ENCODE measurements around the gene MAP3K5.
"Not testable (repeated sequence)": the region's sequence is repeated elsewhere in the genome, so short reads cannot be mapped to it uniquely, and the experiment has no call there.

MAP3K5 gene

DNA sequence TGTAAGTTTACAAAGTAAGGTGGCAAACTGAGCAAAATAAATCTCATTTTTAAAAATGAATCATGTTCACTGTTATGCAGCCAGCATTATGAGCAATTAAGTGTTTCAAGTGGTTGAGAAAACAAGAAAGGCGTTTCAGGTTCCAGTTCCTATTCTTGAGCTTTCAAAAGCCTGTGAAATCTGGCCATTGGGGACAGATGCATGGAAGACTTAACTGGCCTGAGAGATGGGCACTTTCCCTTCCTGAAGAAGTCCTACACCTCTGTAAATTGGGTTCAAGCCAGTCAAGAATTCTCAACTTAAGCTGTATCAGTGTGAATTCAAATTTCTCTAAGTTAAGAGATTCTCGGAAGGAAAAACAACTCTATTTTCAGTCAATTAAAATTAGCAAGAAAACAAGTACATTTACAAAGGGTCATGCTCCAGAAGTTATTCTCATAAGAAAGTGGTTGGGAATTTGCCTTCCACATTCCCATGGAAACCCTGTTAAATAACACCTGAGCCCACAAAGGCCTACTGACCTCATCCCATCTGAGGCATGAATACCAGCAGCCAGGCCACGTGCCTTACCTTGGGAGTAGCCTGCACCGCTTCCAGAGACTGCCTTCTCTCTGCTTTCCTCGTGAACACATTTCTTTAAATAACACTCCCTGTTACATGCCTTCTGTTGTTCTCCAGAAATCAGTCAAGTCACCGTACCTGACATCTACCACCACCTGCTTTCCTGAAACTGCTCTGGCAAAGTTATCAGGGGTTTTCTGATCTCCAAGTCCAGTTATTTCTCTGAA, 19.4 kb downstream of the MAP3K5 start:
- no peak for DNase-seq

- DNase-seq = no peak
These were observed 21.0 kb downstream of the MAP3K5 start for GRCh38 chr6:136771306-136771705.

- no peak for DNase-seq
These were observed 22.5 kb downstream of the MAP3K5 start for GRCh38 chr6:136769759-136770158.

DNA sequence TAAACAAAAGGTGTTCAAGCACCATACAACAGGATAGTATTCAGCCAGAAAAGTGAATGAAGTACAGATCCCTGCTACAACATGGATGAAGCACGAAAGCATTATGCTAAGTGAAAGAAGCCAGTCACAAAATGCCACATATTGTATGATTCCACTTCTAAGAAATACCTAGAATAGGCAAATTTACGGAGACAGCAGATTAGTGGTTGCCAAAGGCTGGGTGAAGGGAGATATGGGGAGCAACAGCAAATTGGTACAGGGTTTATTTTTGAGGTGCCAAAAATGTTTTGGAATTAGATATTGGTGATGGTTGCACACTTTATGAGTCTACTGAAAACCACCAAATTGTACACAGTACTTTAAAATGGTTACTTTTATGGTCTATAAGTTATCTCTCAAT, 23.2 kb downstream of the MAP3K5 start:
- no peak for DNase-seq

DNA sequence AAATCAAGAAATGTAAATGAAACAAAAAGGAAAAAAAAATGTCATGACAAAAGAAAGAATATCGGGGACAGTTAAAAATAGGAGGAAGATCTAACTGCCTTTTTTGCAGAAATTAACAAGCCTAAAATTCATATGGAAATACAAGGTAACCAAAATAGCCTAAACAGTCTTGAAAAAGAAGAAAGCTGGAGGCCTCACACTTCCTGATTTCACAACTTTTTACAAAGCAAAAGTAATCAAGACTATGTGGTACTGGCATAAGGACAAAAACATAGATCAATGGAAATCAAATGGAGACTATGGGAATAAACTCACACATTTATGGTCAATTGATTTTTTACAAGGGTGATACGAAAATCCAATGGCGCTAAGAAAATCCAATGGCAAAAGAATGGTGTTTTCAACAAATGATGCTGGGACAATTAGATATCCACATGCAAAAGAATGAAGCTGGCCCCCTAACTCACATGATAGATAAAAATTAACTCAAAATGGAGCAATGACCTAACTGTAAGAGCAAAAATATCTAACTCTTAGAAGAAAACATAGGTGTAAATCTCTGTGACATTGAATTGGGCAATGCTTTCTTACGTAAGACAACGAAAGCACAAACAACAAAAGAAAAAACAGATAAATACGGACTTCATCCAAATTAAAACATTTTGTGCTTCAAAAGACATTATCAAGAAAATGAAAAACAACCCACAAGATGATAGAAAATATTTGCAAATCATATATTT, 24.5 kb downstream of the MAP3K5 start:
- DNase-seq = no peak

DNA sequence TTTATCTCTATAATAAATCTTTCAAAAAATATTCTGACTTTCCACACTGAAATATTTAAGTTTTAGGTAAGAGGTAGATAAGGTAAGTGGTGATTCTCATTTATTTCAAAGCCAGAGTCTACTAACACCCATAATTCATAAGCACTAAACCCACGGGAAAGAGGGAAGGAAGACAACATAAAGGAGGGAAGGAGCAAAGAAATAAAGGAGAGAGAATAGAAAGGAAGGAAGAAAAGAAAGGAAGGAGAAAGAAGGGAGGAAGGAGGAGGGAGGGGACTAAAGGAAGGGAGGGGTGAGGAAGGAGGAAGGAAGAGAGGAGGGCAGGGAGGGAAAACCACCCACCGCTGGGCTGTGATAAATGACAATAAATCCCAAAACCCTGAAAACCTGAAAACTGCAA, 25.2 kb downstream of the MAP3K5 start:
- DNase-seq = no peak

DNA sequence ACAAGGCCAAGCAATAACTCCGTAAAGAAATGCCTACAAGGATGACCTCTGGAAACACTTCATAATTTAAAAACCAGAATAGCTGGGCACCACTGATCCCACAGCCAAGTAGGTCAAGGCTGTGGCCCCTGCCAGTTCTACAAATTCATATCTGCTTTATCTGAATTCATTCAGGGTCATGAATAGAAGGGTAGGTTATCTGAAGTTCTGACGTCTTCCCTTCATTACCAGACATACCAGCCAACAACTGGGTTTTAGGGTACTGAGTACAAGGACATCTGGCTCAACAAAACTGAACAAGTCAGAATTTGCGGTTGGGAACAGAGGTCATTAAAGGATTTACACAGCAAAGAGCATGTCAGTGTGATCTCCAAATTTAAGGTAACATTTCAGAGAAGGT, 26.0 kb downstream of the MAP3K5 start:
- DNase-seq = no peak

- DNase-seq = no peak
These were observed 27.7 kb downstream of the MAP3K5 start for GRCh38 chr6:136764517-136764993.

GRCh38 chr6:136763716-136764516, 28.4 kb downstream of the MAP3K5 start:
- no peak for DNase-seq

- no peak for DNase-seq
These were observed 29.0 kb downstream of the MAP3K5 start for GRCh38 chr6:136763255-136763654.

DNA sequence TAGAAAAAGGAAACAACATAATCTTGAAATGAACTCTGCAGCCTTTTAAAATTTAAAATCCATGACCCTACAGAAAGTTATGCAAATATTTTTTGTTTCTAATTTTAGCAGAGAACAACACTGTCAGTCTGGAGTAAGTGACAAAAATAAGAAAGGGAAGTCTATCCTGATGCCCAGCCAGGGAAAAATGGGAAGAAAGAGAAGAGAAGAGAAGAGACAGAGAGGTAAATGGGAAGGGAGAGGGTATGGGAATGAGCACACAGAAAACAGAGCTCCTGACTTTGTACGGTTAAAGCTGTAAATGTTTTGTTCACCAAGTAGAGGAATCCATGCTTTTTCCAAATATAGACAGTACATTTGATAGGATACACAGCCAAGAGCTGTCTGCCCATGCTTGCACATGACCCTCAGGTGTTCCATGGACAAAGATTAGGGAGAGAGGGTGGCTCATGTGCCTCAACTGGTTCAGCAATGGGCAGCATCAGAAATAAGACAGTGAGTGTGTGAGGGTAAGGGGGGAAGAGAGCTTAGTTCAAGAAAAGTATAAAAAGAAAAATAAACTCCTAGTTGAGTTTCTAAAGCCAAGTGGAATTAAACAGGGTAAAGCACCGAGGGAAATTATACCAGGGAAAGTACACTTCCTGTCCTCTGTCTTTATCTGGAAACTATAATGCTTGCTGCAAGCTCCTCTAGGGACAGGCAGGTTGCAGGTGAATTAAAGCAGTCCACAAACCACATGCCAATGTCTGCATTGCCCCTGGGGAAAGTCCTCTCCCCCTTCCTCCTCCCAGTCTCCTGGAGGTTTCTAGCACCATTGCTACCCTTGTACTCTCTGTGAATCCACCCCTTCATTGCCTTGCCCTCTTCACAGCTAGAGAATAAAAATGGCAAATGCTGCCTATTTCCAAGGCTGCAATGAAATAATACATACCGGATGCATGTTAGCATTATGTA, 30.0 kb downstream of the MAP3K5 start:
- no peak for DNase-seq

GRCh38 chr6:136761227-136761922, 30.9 kb downstream of the MAP3K5 start:
- DNase-seq = no peak

DNA sequence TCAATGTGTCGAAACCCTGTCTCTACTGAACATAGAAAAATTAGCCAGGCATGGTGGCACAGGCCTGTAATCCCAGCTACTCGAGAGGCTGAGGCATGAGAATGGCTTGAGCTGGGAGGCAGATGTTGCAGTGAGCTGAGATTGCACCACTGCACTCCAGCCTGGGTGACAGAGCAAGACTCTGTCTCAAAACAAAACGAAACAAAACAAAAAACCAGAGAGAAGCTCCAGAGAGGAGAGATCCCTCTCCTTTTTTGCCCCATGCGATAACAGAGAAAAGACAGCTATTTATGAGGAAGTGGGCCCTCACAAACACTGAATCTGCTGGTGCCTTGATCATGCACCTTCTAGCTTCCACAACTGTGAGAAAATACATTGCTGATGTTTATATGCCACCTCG, 31.5 kb downstream of the MAP3K5 start:
- DNase-seq = not testable (repeated sequence)

- no peak for DNase-seq
These were observed 35.1 kb downstream of the MAP3K5 start for GRCh38 chr6:136757150-136757549.

- no peak for DNase-seq
These were observed 37.5 kb downstream of the MAP3K5 start for GRCh38 chr6:136754820-136755219.

GRCh38 chr6:136753624-136754023, 38.7 kb downstream of the MAP3K5 start:
- DNase-seq = peak; percentile 65

DNA sequence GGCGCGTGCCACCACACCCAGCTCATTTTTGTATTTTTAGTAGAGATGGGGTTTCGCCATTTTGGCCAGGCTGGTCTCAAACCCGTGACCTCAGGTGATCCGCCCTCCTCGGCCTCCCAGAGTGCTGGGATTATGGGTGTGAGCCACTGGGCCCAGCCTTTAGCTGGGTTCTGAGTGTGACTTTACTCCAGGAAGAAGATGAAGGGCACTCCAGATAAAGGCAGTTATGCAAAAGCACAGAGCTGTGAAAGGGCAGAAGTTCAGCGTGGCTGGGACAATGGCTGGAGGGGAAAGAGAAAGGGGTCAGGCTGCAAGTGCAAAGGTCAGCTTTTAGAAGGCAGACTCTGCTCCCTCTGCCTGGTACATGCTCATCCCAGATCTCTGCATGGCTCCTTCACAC, 39.7 kb downstream of the MAP3K5 start:
- no peak for DNase-seq

DNA sequence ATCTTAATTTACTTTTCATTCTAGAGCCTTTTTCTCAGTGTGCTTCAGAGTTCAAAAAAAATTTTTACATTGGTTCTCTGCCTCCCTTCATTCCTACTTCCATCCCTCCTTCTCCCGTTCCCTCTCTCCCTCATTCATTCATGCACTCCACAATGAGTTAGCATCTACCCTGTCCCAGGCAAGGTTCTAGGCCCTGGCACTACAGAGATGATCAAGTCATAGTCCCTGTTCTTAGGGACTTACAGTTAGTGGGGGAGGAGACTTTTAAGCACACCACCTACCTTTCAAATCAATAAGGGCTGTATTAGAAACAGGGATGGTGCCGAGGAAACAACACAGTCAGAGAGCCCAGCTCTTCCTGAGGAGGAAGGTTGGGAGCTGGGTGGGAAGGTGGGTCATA, 40.3 kb downstream of the MAP3K5 start:
- DNase-seq = no peak

DNA sequence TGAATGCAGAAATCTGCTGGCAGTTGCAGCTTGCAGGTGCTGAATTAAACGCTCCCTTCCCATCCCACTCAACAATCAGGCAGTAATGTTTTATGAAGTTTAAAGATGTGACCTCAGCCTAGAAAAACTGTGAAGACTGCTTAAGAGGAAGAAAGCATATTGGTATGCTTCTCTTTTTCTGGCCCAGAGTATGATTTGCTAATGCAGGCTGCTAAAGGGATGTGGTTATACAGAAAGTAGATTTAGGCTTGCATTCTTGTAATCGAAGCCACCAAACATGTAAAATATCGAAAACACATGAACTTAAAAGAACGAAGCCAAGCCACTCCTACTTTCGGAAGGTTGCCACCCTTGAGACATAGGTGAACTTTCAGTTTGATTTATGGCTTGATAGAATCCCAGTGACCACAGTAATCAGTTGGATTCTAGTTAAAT, 40.7 kb downstream of the MAP3K5 start:
- DNase-seq = peak; percentile 8

- no peak for DNase-seq
These were observed 41.4 kb downstream of the MAP3K5 start for GRCh38 chr6:136750696-136751521.

All from CD4-positive, alpha-beta T cell treated with Interferon gamma for 1 hour (primary cell).